Mesothelial cell of epicardium (in vitro differentiated cells): Measurements from ENCODE around the gene TEFM. TPM values are rescaled to one million over a fixed set of nuclear protein-coding genes. Genes with fewer than 3 reads are reported as not detected.
"Not testable (repeated sequence)": the region's sequence is repeated elsewhere in the genome, so short reads cannot be mapped to it uniquely, and the experiment has no call there.

Experiments used
- DNase-seq, 2 experiments: peaks; one replicate each; pipeline ENCODE4 v3.0.0; 2021; ENCODE audit warnings: low spot score in 2 of 2; ENCODE audit not compliant: unreplicated experiment in 2 of 2
- H3K27ac Mint-ChIP-seq: 2 replicates; pipeline ENCODE4 v1.8.0; 2021; ENCODE audit warnings: mixed read lengths
- H3K27me3 Mint-ChIP-seq: 2 replicates; pipeline ENCODE4 v1.8.0; 2021; ENCODE audit warnings: low read depth, mixed read lengths
- H3K36me3 Mint-ChIP-seq: 2 replicates; pipeline ENCODE4 v1.8.0; 2021; ENCODE audit warnings: mixed read lengths
- H3K4me1 Mint-ChIP-seq: 2 replicates; pipeline ENCODE4 v1.8.0; 2021; ENCODE audit warnings: mixed read lengths
- H3K4me3 Mint-ChIP-seq: 2 replicates; pipeline ENCODE4 v1.8.0; 2021; ENCODE audit warnings: mild to moderate bottlenecking, moderate library complexity, mixed read lengths
- H3K9me3 Mint-ChIP-seq: 2 replicates; pipeline ENCODE4 v1.8.0; 2021; ENCODE audit warnings: mixed read lengths
- CTCF ChIP-seq: fragments of 200-600 bp; sonication (generic); IDR thresholded peaks from one replicate; pipeline ENCODE4 v1.5.0; 2021; ENCODE audit warnings: antibody characterized with exemption; ENCODE audit not compliant: unreplicated experiment
- total RNA-seq: library from RNA; stranded (reverse); gene quantifications from 3 replicates; pipeline ENCODE4 v1.2.1, GENCODE V29; 2021

Gene TEFM
- total RNA-seq, 1 donor from 2014 or later, result 18.2 TPM

DNA sequence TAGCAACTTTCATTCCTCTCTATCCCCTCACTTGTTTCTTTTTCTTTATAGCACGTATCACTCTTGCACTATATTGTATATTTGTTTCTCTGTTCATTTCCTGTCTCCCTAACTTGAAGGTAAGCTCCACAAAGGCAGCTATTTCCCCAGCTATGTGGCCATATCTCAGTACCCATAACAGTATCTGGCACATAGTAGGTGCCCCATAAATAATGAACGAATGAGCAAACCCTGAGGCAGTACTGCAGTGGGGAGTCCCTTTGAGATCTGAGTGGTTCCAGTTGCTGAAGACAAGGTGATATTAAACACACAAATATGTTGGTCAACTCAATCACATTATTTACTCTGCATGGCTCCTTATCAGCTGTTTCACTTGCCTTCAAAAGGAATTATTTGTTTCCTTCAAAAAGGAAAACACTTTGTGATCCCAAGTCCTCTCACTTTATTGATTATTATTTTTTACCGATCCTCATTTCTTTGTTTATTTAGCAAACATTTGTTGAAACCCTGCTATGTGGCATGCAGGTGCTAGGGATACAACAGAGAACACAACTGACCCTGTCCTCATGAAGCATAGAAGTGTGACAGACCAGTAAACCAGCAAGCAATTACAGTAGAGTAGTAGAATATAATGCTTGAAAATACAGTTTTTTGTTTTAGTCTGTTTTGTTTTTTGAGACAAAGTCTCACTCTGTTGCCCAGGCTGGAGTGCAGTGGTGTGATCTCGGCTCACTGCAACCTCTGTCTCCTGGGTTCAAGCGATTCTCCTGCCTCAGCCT is 10.0 kb upstream of the TEFM start:
- DNase-seq, result no peak
- no peaks in the 10 kb centered on the region for H3K36me3 Mint-ChIP-seq
- no peaks in the 10 kb centered on the region for H3K4me1 Mint-ChIP-seq

GRCh38 chr17:30913955-30914354 is 7.9 kb upstream of the TEFM start:
- Mint-ChIP-seq H3K27me3 (peaks cover 30% of the 10 kb centered on the region), H3K4me3 (no peak overlapping the region), H3K9me3 (no peaks in the 10 kb centered on the region), H3K4me1 (no peaks in the 10 kb centered on the region), H3K36me3 (no peaks in the 10 kb centered on the region), H3K27ac (no peak overlapping the region)
- TF ChIP-seq CTCF, result no peak
- no peak for DNase-seq

More for the DNA sequence above, 10.0 kb upstream of the TEFM start:
- no peak overlapping the region for H3K4me3 Mint-ChIP-seq
- no peaks in the 10 kb centered on the region for H3K9me3 Mint-ChIP-seq
- H3K27ac Mint-ChIP-seq, result no peak overlapping the region
- H3K27me3 Mint-ChIP-seq, result peaks cover 49% of the 10 kb centered on the region
- TF ChIP-seq CTCF, result no peak

GRCh38 chr17:30910151-30910550 is 4.1 kb upstream of the TEFM start:
- H3K27me3 Mint-ChIP-seq, DNase-seq, H3K36me3 Mint-ChIP-seq, H3K9me3 Mint-ChIP-seq, H3K27ac Mint-ChIP-seq, H3K4me3 Mint-ChIP-seq: not testable (repeated sequence)
- H3K4me1 Mint-ChIP-seq, result peaks cover 11% of the 10 kb centered on the region

- no peak overlapping the region for H3K27ac Mint-ChIP-seq
- DNase-seq, result no peak
- H3K4me3 Mint-ChIP-seq, result no peak overlapping the region
- H3K9me3 Mint-ChIP-seq, result no peaks in the 10 kb centered on the region
- no peaks in the 10 kb centered on the region for H3K36me3 Mint-ChIP-seq
- no peaks in the 10 kb centered on the region for H3K27me3 Mint-ChIP-seq
- peaks cover 11% of the 10 kb centered on the region for H3K4me1 Mint-ChIP-seq
- no peak for TF ChIP-seq CTCF
Observed at GRCh38 chr17:30908717-30909420, 2.8 kb upstream of the TEFM start.

DNA sequence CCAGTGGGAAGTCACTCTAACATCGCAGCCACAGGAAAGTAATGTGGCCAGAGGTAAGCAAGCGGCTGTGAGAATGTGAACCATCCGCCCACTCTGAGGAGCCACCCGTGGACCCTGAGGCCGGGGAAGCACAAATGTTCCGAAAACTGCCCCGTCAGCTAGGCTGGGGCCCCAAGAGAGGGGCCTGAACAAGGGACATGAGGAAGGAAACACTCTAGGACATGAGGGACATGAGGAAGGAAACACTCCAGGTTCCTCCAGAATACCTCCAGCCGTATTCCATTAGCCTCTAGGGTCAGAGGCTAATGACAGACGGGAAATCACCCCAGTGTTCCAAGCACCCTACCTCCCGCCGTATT is 317 bp downstream of the TEFM start:
- H3K4me3 Mint-ChIP-seq, result peak overlapping the region; percentile 93
- DNase-seq, result no peak

More for the DNA sequence above, 317 bp downstream of the TEFM start:
- Mint-ChIP-seq H3K9me3 (no peaks in the 10 kb centered on the region), H3K27me3 (no peaks in the 10 kb centered on the region), H3K4me1 (peaks cover 11% of the 10 kb centered on the region), H3K36me3 (peaks cover 9% of the 10 kb centered on the region), H3K27ac (peak overlapping the region; percentile 98)
- TF ChIP-seq CTCF, result no peak
